Measurements from ENCODE around the gene ZNF799. TPM values are rescaled to one million over a fixed set of nuclear protein-coding genes. Genes with fewer than 3 reads are reported as not detected.

The ZNF799 gene
- total and polyA plus RNA-seq, 2 experiments from 2014 or later = 1.8 to 3.9 TPM

- no peaks in the 10 kb centered on the region for H3K27me3 ChIP-seq
- no peak overlapping the region for H3K4me3 ChIP-seq
- no peak for TF ChIP-seq CTCF (IDR thresholded peaks at IDR 0.05; ENCODE audit: low read depth, low read length)
- peaks cover 15% of the 10 kb centered on the region for H3K36me3 ChIP-seq
- DNase-seq (ENCODE audit: low read depth in 1 of 2, low spot score in 1 of 2) = no peak
- H3K4me1 ChIP-seq (ENCODE audit: low read depth) = no peaks in the 10 kb centered on the region
- no peaks in the 10 kb centered on the region for H3K9me3 ChIP-seq (ENCODE audit: low read depth)
- H3K27ac ChIP-seq = no peak overlapping the region
Observed at GRCh38 chr19:12353375-12353774, 47.7 kb downstream of the ZNF799 start.

DNA sequence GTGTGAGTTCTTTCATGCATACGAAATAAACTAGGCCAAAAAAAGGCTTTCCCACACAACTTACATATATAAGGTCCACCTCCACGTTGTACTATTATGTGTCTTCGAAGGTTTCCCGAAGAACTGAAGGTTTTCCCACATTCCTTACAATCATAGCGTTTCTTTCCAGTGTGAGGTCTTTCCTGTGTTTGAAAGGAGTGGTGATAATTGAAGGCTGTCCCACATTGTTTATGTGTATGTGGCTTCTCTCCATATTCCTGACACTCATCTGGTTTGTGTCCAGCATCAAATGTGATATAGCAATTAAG lies 50.2 kb downstream of the ZNF799 start:
- no peak overlapping the region for H3K4me3 ChIP-seq

DNA sequence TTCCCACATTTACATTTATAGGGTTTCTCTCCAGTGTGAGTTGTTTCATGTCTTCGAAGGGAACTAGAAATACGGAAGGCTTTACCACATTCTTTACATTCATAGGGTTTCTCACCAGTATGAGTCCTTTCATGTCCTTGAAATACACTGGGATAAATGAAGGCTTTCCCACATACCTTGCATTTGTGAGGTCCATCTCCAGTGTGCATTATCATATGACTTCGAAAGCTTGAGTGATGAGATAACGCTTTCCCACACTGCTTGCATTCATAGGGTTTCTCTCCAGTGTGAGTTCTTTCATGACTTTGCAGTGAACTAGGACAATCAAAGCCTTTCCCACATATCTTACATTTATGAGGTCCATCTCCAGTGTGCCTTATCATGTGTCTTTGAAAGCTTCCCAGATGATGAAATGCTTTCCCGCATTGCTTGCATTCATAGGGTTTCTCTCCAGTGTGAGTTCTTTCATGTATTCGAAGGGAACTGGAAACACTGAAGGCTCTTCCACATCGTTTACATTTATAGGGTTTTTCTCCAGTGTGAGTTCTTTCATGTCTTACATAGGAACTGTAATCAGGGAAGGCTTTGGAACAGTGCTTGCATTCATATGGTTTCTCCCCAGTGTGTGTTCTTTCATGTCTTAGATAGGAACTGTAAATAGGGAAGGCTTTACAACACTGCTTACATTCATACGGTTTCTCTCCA lies 50.7 kb downstream of the ZNF799 start:
- Histone ChIP-seq H3K9me3 (ENCODE audit: low read depth) (no peaks in the 10 kb centered on the region), H3K4me3 (no peak overlapping the region), H3K27ac (no peak overlapping the region), H3K27me3 (no peaks in the 10 kb centered on the region), H3K4me1 (ENCODE audit: low read depth) (no peaks in the 10 kb centered on the region), H3K36me3 (peaks cover 15% of the 10 kb centered on the region)
- no peak for DNase-seq (ENCODE audit: low read depth in 1 of 2, low spot score in 1 of 2)
- no peak for TF ChIP-seq CTCF (IDR thresholded peaks at IDR 0.05; ENCODE audit: low read depth, low read length)

More for the DNA sequence above, 50.2 kb downstream of the ZNF799 start:
- Histone ChIP-seq H3K4me1 (ENCODE audit: low read depth) (no peaks in the 10 kb centered on the region), H3K27ac (no peak overlapping the region), H3K27me3 (no peaks in the 10 kb centered on the region), H3K9me3 (ENCODE audit: low read depth) (no peaks in the 10 kb centered on the region), H3K36me3 (peaks cover 15% of the 10 kb centered on the region)
- TF ChIP-seq CTCF (IDR thresholded peaks at IDR 0.05; ENCODE audit: low read depth, low read length) = no peak
- DNase-seq (ENCODE audit: low read depth in 1 of 2, low spot score in 1 of 2) = no peak

DNA sequence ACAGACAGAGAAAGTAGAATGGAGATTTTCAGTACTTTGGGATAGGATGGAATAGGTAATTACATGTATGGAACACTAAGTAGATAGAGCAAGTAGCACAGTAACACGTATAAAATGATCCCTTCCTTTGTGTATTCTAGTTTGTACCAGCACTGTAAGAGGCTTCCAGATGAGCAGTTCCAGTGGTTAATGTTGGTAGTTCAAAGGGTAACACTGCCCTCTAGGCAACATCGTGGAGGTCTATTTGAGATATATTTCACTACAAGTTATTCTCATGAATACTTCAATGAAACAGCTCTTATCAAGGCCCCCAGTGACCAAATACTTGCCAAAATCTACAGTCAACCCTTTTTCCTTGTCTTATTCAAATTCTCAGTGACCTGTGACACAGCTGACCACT lies 54.2 kb downstream of the ZNF799 start:
- no peak for DNase-seq (ENCODE audit: low read depth in 1 of 2, low spot score in 1 of 2)

GRCh38 chr19:12345197-12345596 lies 55.9 kb downstream of the ZNF799 start:
- Histone ChIP-seq H3K4me3 (no peak overlapping the region), H3K9me3 (ENCODE audit: low read depth) (no peaks in the 10 kb centered on the region), H3K27me3 (no peaks in the 10 kb centered on the region)

More for the DNA sequence above, 54.2 kb downstream of the ZNF799 start:
- peaks cover 15% of the 10 kb centered on the region for H3K36me3 ChIP-seq
- no peaks in the 10 kb centered on the region for H3K27me3 ChIP-seq
- H3K4me3 ChIP-seq = no peak overlapping the region
- H3K4me1 ChIP-seq (ENCODE audit: low read depth) = no peaks in the 10 kb centered on the region
- H3K27ac ChIP-seq = no peak overlapping the region
- no peak for TF ChIP-seq CTCF (IDR thresholded peaks at IDR 0.05; ENCODE audit: low read depth, low read length)
- H3K9me3 ChIP-seq (ENCODE audit: low read depth) = no peaks in the 10 kb centered on the region

More at GRCh38 chr19:12345197-12345596, 55.9 kb downstream of the ZNF799 start:
- no peak overlapping the region for H3K27ac ChIP-seq
- no peak for TF ChIP-seq CTCF (IDR thresholded peaks at IDR 0.05; ENCODE audit: low read depth, low read length)
- no peaks in the 10 kb centered on the region for H3K4me1 ChIP-seq (ENCODE audit: low read depth)
- H3K36me3 ChIP-seq = peaks cover 10% of the 10 kb centered on the region
- DNase-seq (ENCODE audit: low read depth in 1 of 2, low spot score in 1 of 2) = no peak

Other genes starting within 250 kb of the ZNF799 start
- 11.5 and 20.6 TPM in 2 replicates for gene ZNF625, start 244.5 kb downstream of the ZNF799 start, total RNA-seq
- gene ZNF625, start 244.5 kb downstream of the ZNF799 start, polyA plus RNA-seq = 3.7 and 10.2 TPM in 2 replicates
- gene ZNF136, start 238.2 kb downstream of the ZNF799 start, total RNA-seq = 5.2 and 22.5 TPM in 2 replicates
- 3.9 and 7.9 TPM in 2 replicates for gene ZNF136, start 238.2 kb downstream of the ZNF799 start, polyA plus RNA-seq
- 8.2 and 10.9 TPM in 2 replicates for gene ZNF44, start 106.4 kb downstream of the ZNF799 start, total RNA-seq
- gene ZNF44, start 106.4 kb downstream of the ZNF799 start, polyA plus RNA-seq = 12.5 and 14.0 TPM in 2 replicates
- 3.2 and 7.7 TPM in 2 replicates for gene ZNF563, start 67.6 kb downstream of the ZNF799 start, total RNA-seq
- 5.0 and 5.7 TPM in 2 replicates for gene ZNF563, start 67.6 kb downstream of the ZNF799 start, polyA plus RNA-seq
- 2.7 and 3.6 TPM in 2 replicates for gene ZNF442, start 35.6 kb downstream of the ZNF799 start, total RNA-seq
- 3.4 and 4.1 TPM in 2 replicates for gene ZNF442, start 35.6 kb downstream of the ZNF799 start, polyA plus RNA-seq
- 3.0 and 4.1 TPM in 2 replicates for gene ZNF443, start 39.8 kb upstream of the ZNF799 start, total RNA-seq
- 3.8 and 4.1 TPM in 2 replicates for gene ZNF443, start 39.8 kb upstream of the ZNF799 start, polyA plus RNA-seq
- 3.6 and 8.2 TPM in 2 replicates for gene ZNF709, start 83.5 kb upstream of the ZNF799 start, total RNA-seq
- 2.4 and 3.9 TPM in 2 replicates for gene ZNF709, start 83.5 kb upstream of the ZNF799 start, polyA plus RNA-seq
- gene ZNF564, start 150.2 kb upstream of the ZNF799 start, total RNA-seq = 9.0 and 12.8 TPM in 2 replicates
- 7.3 and 11.2 TPM in 2 replicates for gene ZNF564, start 150.2 kb upstream of the ZNF799 start, polyA plus RNA-seq
- 5.0 and 5.7 TPM in 2 replicates for gene ZNF490, start 209.5 kb upstream of the ZNF799 start, total RNA-seq
- gene ZNF490, start 209.5 kb upstream of the ZNF799 start, polyA plus RNA-seq = 2.4 and 4.2 TPM in 2 replicates
- 9.1 and 11.7 TPM in 2 replicates for gene ZNF791, start 209.6 kb upstream of the ZNF799 start, total RNA-seq
- gene ZNF791, start 209.6 kb upstream of the ZNF799 start, polyA plus RNA-seq = 11.5 and 23.5 TPM in 2 replicates